ENCODE measurements around the gene TMEM266.
A peak's percentile ranks its signal among the peaks of the same experiment; 100 is the strongest.

Gene TMEM266

GRCh38 chr15:76162784-76163456 lies 103.1 kb downstream of the TMEM266 start:
- DNase-seq (ENCODE audit: low spot score) = no peak

- peak; percentile 45 for DNase-seq (ENCODE audit: low spot score)
These were observed 103.9 kb downstream of the TMEM266 start for GRCh38 chr15:76163457-76164295.

- no peak for DNase-seq (ENCODE audit: low spot score)
These were observed 104.8 kb downstream of the TMEM266 start for GRCh38 chr15:76164602-76165001.

GRCh38 chr15:76165951-76166350 lies 106.2 kb downstream of the TMEM266 start:
- DNase-seq (ENCODE audit: low spot score) = no peak

- no peak for DNase-seq (ENCODE audit: low spot score)
These were observed 108.6 kb downstream of the TMEM266 start for GRCh38 chr15:76168237-76168984.

GRCh38 chr15:76169018-76169417 lies 109.2 kb downstream of the TMEM266 start:
- DNase-seq (ENCODE audit: low spot score) = peak; percentile 58

GRCh38 chr15:76169911-76170800 lies 110.4 kb downstream of the TMEM266 start:
- no peak for DNase-seq (ENCODE audit: low spot score)

- DNase-seq (ENCODE audit: low spot score) = no peak
These were observed 113.0 kb downstream of the TMEM266 start for GRCh38 chr15:76172782-76173181.

- no peak for DNase-seq (ENCODE audit: low spot score)
These were observed 113.6 kb downstream of the TMEM266 start for GRCh38 chr15:76173317-76173834.

GRCh38 chr15:76174654-76175053 lies 114.9 kb downstream of the TMEM266 start:
- no peak for DNase-seq (ENCODE audit: low spot score)

- no peak for DNase-seq (ENCODE audit: low spot score)
These were observed 115.7 kb downstream of the TMEM266 start for GRCh38 chr15:76175442-76175841.

- DNase-seq (ENCODE audit: low spot score) = no peak
These were observed 116.3 kb downstream of the TMEM266 start for GRCh38 chr15:76176059-76176458.

GRCh38 chr15:76176487-76177085 lies 116.8 kb downstream of the TMEM266 start:
- no peak for DNase-seq (ENCODE audit: low spot score)

- DNase-seq (ENCODE audit: low spot score) = no peak
These were observed 117.8 kb downstream of the TMEM266 start for GRCh38 chr15:76177491-76178040.

GRCh38 chr15:76178296-76179000 lies 118.7 kb downstream of the TMEM266 start:
- no peak for DNase-seq (ENCODE audit: low spot score)

- no peak for DNase-seq (ENCODE audit: low spot score)
These were observed 119.2 kb downstream of the TMEM266 start for GRCh38 chr15:76179023-76179422.

GRCh38 chr15:76180321-76180720 lies 120.5 kb downstream of the TMEM266 start:
- no peak for DNase-seq (ENCODE audit: low spot score)

GRCh38 chr15:76181705-76182107 lies 121.9 kb downstream of the TMEM266 start:
- no peak for DNase-seq (ENCODE audit: low spot score)

GRCh38 chr15:76183930-76184649 lies 124.3 kb downstream of the TMEM266 start:
- no peak for DNase-seq (ENCODE audit: low spot score)

Data from iPS-NIHi11 (cell line).